K562 (cell line): ENCODE data around the gene ZNF428. TPM values are rescaled to one million over a fixed set of nuclear protein-coding genes. Genes with fewer than 3 reads are reported as not detected.

Source experiments
- ARID1B ChIP-seq: fragments of 450-650 bp; IDR thresholded peaks from 2 replicates; pipeline ENCODE4 v1.6.1; 2016; ENCODE audit warnings: antibody characterized with exemption, mild to moderate bottlenecking, inconsistent platforms
- ARID3A ChIP-seq: IDR thresholded peaks from 2 replicates; pipeline ENCODE4 v1.6.1; 2012; ENCODE audit warnings: low read depth, low read length, improper control_type of control experiment, borderline replicate concordance
- ARID3B ChIP-seq: fragments of 250-450 bp; sonication (Bioruptor Pico); IDR thresholded peaks from 2 replicates; pipeline ENCODE4 v1.4.0; 2020; ENCODE audit warnings: borderline replicate concordance
- CBFB ChIP-seq: sonication (generic); formaldehyde crosslinking; IDR thresholded peaks from 2 replicates; pipeline ENCODE4 v1.4.0; 2020; ENCODE audit warnings: mild to moderate bottlenecking, missing genetic modification reagents
- DNMT1 ChIP-seq: fragments of 450-650 bp; IDR thresholded peaks from 2 replicates; pipeline ENCODE4 v1.6.1; 2016; ENCODE audit warnings: antibody characterized with exemption, mild to moderate bottlenecking
- DPF2 ChIP-seq: fragments of 450-650 bp; IDR thresholded peaks from 2 replicates; pipeline ENCODE4 v1.6.1; 2016
- GATAD2A ChIP-seq: fragments of 450-650 bp; IDR thresholded peaks from 2 replicates; pipeline ENCODE4 v1.6.1; 2017
- HLTF ChIP-seq: fragments of 450-650 bp; IDR thresholded peaks from 2 replicates; pipeline ENCODE4 v1.6.1; 2016
- HMBOX1 ChIP-seq: sonication (generic); IDR thresholded peaks from 2 replicates; pipeline ENCODE4 v1.6.1; 2016
- HOXB6 ChIP-seq: fragments of 250-450 bp; sonication (Bioruptor Pico); IDR thresholded peaks from 2 replicates; pipeline ENCODE4 v1.5.1; 2022; ENCODE audit warnings: mild to moderate bottlenecking, borderline replicate concordance
- MED1 ChIP-seq: sonication (generic); formaldehyde crosslinking; IDR thresholded peaks from 2 replicates; pipeline ENCODE4 v1.8.1; 2023; ENCODE audit warnings: missing genetic modification reagents, borderline replicate concordance
- NR0B1 ChIP-seq: fragments of 450-650 bp; IDR thresholded peaks from one replicate; pipeline ENCODE4 v1.6.1; 2018; ENCODE audit warnings: mild to moderate bottlenecking, moderate library complexity; ENCODE audit not compliant: partially characterized antibody
- PHB ChIP-seq: fragments of 250-450 bp; sonication (Bioruptor Pico); IDR thresholded peaks from 2 replicates; pipeline ENCODE4 v1.5.0; 2021
- RFX5 ChIP-seq: IDR thresholded peaks from 2 replicates; pipeline ENCODE4 v1.6.1; 2011; ENCODE audit warnings: low read depth, mild to moderate bottlenecking, improper control_type of control experiment, low read length
- SMARCE1 ChIP-seq: fragments of 450-650 bp; IDR thresholded peaks from 2 replicates; pipeline ENCODE4 v1.7.1; 2016; ENCODE audit warnings: mild to moderate bottlenecking
- STAT5B ChIP-seq: fragments of 250-450 bp; sonication (Bioruptor Pico); IDR thresholded peaks from 2 replicates; pipeline ENCODE4 v1.8.0; 2021; ENCODE audit warnings: mild to moderate bottlenecking, inconsistent platforms
- TAF7 ChIP-seq: fragments of 450-650 bp; IDR thresholded peaks from 2 replicates; pipeline ENCODE4 v1.6.1; 2016; ENCODE audit warnings: missing genetic modification characterization, missing compliant biosample characterization
- ZKSCAN8 ChIP-seq: fragments of 200-800 bp; sonication (Bioruptor generic); IDR thresholded peaks from 2 replicates; pipeline ENCODE4 v1.6.1; 2016; ENCODE audit warnings: missing genetic modification characterization, missing compliant biosample characterization
- ZNF146 ChIP-seq: IDR thresholded peaks from one replicate; pipeline ENCODE4 v1.6.1; 2018; ENCODE audit warnings: missing compliant biosample characterization; ENCODE audit not compliant: unreplicated experiment
- ZNF175 ChIP-seq: fragments of 200-800 bp; sonication (Bioruptor generic); IDR thresholded peaks from 2 replicates; pipeline ENCODE4 v1.6.1; 2016; ENCODE audit warnings: low read depth, mild to moderate bottlenecking, missing genetic modification characterization, missing compliant biosample characterization
- ZNF224 ChIP-seq: sonication (generic); formaldehyde crosslinking; IDR thresholded peaks from 2 replicates; pipeline ENCODE4 v1.8.0; 2022; ENCODE audit warnings: mild to moderate bottlenecking, missing genetic modification reagents
- ZNF23 ChIP-seq: fragments of 250-450 bp; sonication (Bioruptor Pico); IDR thresholded peaks from 2 replicates; pipeline ENCODE4 v1.4.0; 2020; ENCODE audit warnings: mild to moderate bottlenecking
- ZNF316 ChIP-seq: fragments of 450-650 bp; IDR thresholded peaks from 2 replicates; pipeline ENCODE4 v1.6.1; 2016
- ZNF830 ChIP-seq: fragments of 250-450 bp; sonication (Bioruptor Pico); IDR thresholded peaks from 2 replicates; pipeline ENCODE4 v1.5.0; 2021; ENCODE audit warnings: mild to moderate bottlenecking
- ZZZ3 ChIP-seq: fragments of 450-650 bp; IDR thresholded peaks from 2 replicates; pipeline ENCODE4 v1.6.1; 2016; ENCODE audit warnings: antibody characterized with exemption, mild to moderate bottlenecking, moderate library complexity
- polyA plus RNA-seq, 8 experiments: library from polyadenylated mRNA; depleted of rRNA in 4 of 8; stranded (reverse) in 5 of 8; unstranded in 3 of 8; fragments of >200 nt; fragmentation: Nextera tagmentation in 2 of 8; fragmentation: Illumina TruSeq in 1 of 8; extraction: Ambion mirVana in 2 of 8; extraction: Trizol in 1 of 8; gene quantifications; 2 replicates each; pipeline versions ENCODE4 v1.2.1 to v1.2.3, GENCODE V29; 2011 to 2014; ENCODE audit warnings: inconsistent platforms in 1 of 8, missing spikeins in 1 of 8
- total RNA-seq, 7 experiments: library from RNA; depleted of rRNA in 6 of 7; stranded (reverse); fragments of >200 nt in 6 of 7; fragmentation: Illumina TruSeq in 2 of 7; extraction: Trizol in 2 of 7; gene quantifications; 2 replicates each; pipeline versions ENCODE4 v1.2.1 to v1.2.3, GENCODE V29; 2011 to 2021; ENCODE audit warnings: low replicate concordance in 1 of 7

The ZNF428 gene
- total and polyA plus RNA-seq, 9 of the 15 experiments (the other 6 are each of a cell fraction or from before 2014, with no cell fraction given), result 0.15 to 85.7 (median 15.9) TPM

- no peak for TF ChIP-seq HMBOX1
- TF ChIP-seq ARID3B (CRISPR knock-in tag), result no peak
- TF ChIP-seq ZNF146, result no peak
- peak; percentile 73 for TF ChIP-seq SMARCE1
- no peak for TF ChIP-seq NR0B1
- no peak for TF ChIP-seq CBFB (CRISPR knock-in tag)
- TF ChIP-seq RFX5, result no peak
- TF ChIP-seq STAT5B (CRISPR knock-in tag), result no peak
- no peak for TF ChIP-seq TAF7
- TF ChIP-seq GATAD2A, result 0 out of 2 replicates have a peak, but pooled peaks have one; percentile 38
- TF ChIP-seq ZNF316, result no peak
- no peak for TF ChIP-seq ZNF224 (CRISPR knock-in tag)
- TF ChIP-seq ZKSCAN8, result no peak
- TF ChIP-seq ARID1B, result peak; percentile 71
- TF ChIP-seq HOXB6, result no peak
- peak; percentile 78 for TF ChIP-seq DPF2
- no peak for TF ChIP-seq DNMT1
- TF ChIP-seq PHB, result no peak
- no peak for TF ChIP-seq ZNF830 (CRISPR knock-in tag)
- no peak for TF ChIP-seq ZNF23 (CRISPR knock-in tag)
- no peak for TF ChIP-seq MED1 (CRISPR knock-in tag)
- no peak for TF ChIP-seq ARID3A
- TF ChIP-seq ZZZ3, result no peak
- TF ChIP-seq HLTF, result peak; percentile 35; the same call in 1 of the 2 replicates
- no peak for TF ChIP-seq ZNF175
Observed at GRCh38 chr19:43620061-43621001, 902 bp upstream of the ZNF428 start (continued).
